Astrocyte (in vitro differentiated cells and primary cell): ENCODE results near the gene NSD2.

Experiments
- EZH2 ChIP-seq: IDR thresholded peaks from 2 replicates; pipeline ENCODE4 v1.6.1; 2012; ENCODE audit warnings: mild to moderate bottlenecking, low read length, inconsistent platforms; ENCODE audit not compliant: insufficient read depth
- TF ChIP-seq, protein P1 (sequence below): IDR thresholded peaks from 2 replicates; pipeline ENCODE4 v1.5.1; 2011; ENCODE audit warnings: low read depth, mild to moderate bottlenecking, inconsistent platforms, low read length, moderate library complexity; ENCODE audit not compliant: insufficient read depth

- TF ChIP-seq, protein P1, sequence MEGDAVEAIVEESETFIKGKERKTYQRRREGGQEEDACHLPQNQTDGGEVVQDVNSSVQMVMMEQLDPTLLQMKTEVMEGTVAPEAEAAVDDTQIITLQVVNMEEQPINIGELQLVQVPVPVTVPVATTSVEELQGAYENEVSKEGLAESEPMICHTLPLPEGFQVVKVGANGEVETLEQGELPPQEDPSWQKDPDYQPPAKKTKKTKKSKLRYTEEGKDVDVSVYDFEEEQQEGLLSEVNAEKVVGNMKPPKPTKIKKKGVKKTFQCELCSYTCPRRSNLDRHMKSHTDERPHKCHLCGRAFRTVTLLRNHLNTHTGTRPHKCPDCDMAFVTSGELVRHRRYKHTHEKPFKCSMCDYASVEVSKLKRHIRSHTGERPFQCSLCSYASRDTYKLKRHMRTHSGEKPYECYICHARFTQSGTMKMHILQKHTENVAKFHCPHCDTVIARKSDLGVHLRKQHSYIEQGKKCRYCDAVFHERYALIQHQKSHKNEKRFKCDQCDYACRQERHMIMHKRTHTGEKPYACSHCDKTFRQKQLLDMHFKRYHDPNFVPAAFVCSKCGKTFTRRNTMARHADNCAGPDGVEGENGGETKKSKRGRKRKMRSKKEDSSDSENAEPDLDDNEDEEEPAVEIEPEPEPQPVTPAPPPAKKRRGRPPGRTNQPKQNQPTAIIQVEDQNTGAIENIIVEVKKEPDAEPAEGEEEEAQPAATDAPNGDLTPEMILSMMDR: no peak
- no peak for TF ChIP-seq EZH2
Measured at GRCh38 chr4:1902243-1902642, 31.1 kb downstream of the NSD2 start.
